IPS-18a (cell line): ENCODE data around the gene UNC13A.

Experiments
- H3K27ac ChIP-seq: one replicate; pipeline ENCODE4 v1.5.1; 2013; ENCODE audit warnings: low read length
- H3K27me3 ChIP-seq: one replicate; pipeline ENCODE4 v1.6.1; 2013; ENCODE audit warnings: mild to moderate bottlenecking, low read length; ENCODE audit not compliant: control insufficient read depth, insufficient read depth
- H3K36me3 ChIP-seq: one replicate; pipeline ENCODE4 v1.6.1; 2013; ENCODE audit warnings: low read depth, low read length; ENCODE audit not compliant: control insufficient read depth
- H3K4me1 ChIP-seq: one replicate; pipeline ENCODE4 v1.6.1; 2013; ENCODE audit warnings: low read depth, low read length; ENCODE audit not compliant: control insufficient read depth
- H3K4me3 ChIP-seq: one replicate; pipeline ENCODE4 v1.5.1; 2013; ENCODE audit warnings: low read length
- H3K9ac ChIP-seq: one replicate; pipeline ENCODE4 v1.6.1; 2013; ENCODE audit warnings: mild to moderate bottlenecking, low read length, moderate library complexity
- H3K9me3 ChIP-seq: one replicate; pipeline ENCODE4 v1.6.1; 2013; ENCODE audit warnings: low read depth, low read length; ENCODE audit not compliant: control insufficient read depth

The UNC13A gene

DNA sequence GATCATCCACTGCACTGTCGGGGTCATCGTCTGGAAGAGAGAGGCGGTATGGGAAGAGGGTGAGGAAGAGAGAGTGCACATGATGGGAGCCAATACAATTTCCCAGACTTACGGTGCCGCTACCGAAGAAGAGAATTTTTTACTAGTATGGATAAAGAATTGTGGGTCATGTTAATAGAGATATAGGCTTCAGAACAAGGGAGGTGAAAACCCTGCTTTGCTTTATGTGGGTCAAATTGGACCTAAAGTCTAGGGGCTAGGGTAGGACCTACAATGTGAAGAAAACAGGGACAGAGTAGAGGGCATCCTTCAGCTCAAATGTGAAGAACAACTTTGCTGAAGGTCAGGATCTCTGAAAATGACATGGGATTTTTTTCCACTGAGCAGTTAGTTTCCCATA is 29.9 kb downstream of the UNC13A start:
- H3K9ac ChIP-seq = no peak overlapping the region
- peaks cover 27% of the 10 kb centered on the region for H3K36me3 ChIP-seq
- H3K27ac ChIP-seq = no peak overlapping the region
- no peaks in the 10 kb centered on the region for H3K27me3 ChIP-seq
- no peak overlapping the region for H3K4me3 ChIP-seq
- no peaks in the 10 kb centered on the region for H3K4me1 ChIP-seq
- no peaks in the 10 kb centered on the region for H3K9me3 ChIP-seq

GRCh38 chr19:17656970-17657369 is 31.2 kb downstream of the UNC13A start:
- no peaks in the 10 kb centered on the region for H3K4me1 ChIP-seq
- H3K36me3 ChIP-seq = peaks cover 33% of the 10 kb centered on the region
- H3K9ac ChIP-seq = no peak overlapping the region
- no peak overlapping the region for H3K27ac ChIP-seq
- no peaks in the 10 kb centered on the region for H3K27me3 ChIP-seq
- no peaks in the 10 kb centered on the region for H3K9me3 ChIP-seq
- H3K4me3 ChIP-seq = no peak overlapping the region

- Histone ChIP-seq H3K27me3 (no peaks in the 10 kb centered on the region), H3K9me3 (no peaks in the 10 kb centered on the region), H3K9ac (no peak overlapping the region), H3K4me3 (no peak overlapping the region), H3K4me1 (no peaks in the 10 kb centered on the region), H3K27ac (no peak overlapping the region), H3K36me3 (peaks cover 33% of the 10 kb centered on the region)
Observed at GRCh38 chr19:17655751-17656472, 32.2 kb downstream of the UNC13A start.

DNA sequence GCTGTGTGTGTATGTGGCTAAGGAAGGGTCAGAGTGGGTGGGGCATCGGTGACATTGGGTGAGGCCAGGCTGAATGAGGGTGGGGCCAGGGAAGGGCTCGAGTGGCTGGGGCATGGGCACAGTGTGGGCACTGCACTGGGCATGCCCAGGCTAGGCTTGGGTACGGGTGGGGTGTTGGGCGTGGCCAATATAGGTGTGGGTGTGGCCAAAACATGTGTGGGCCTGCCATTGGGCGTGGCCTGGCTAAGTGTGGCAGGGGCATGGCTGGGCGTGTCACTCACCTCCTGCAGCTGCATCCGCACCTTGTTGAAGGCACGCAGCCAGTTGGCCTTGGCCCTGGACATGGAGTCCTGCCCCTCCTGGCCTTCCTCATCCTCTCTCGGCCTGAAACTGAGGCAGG is 33.2 kb downstream of the UNC13A start:
- Histone ChIP-seq H3K9me3 (no peaks in the 10 kb centered on the region), H3K36me3 (peaks cover 33% of the 10 kb centered on the region), H3K27ac (no peak overlapping the region)

DNA sequence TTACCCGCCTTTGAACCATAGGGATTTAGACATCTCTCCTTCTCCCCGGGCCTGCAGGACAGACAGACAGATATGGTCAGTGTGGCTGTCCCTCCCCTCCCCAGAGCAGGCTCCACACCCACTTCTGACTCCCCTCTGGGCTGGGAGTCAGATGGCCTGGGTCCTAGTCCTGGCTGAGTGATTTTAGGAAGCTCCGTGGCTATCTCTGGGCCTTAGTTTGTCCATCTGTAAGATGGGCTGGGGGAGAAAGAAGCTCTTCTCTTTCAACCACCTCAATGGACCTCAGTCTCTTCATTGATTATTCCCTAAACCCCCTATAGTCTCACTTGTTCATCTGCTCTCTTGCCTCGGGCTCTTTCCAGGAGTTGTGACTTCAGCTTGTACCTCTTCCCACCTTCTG is 35.5 kb downstream of the UNC13A start:
- peaks cover 25% of the 10 kb centered on the region for H3K36me3 ChIP-seq
- no peak overlapping the region for H3K9ac ChIP-seq
- no peaks in the 10 kb centered on the region for H3K9me3 ChIP-seq
- H3K27me3 ChIP-seq = no peaks in the 10 kb centered on the region
- H3K27ac ChIP-seq = no peak overlapping the region
- no peaks in the 10 kb centered on the region for H3K4me1 ChIP-seq
- H3K4me3 ChIP-seq = no peak overlapping the region

More for the DNA sequence above, 33.2 kb downstream of the UNC13A start:
- H3K4me1 ChIP-seq = no peaks in the 10 kb centered on the region
- no peak overlapping the region for H3K4me3 ChIP-seq
- H3K9ac ChIP-seq = no peak overlapping the region
- no peaks in the 10 kb centered on the region for H3K27me3 ChIP-seq

DNA sequence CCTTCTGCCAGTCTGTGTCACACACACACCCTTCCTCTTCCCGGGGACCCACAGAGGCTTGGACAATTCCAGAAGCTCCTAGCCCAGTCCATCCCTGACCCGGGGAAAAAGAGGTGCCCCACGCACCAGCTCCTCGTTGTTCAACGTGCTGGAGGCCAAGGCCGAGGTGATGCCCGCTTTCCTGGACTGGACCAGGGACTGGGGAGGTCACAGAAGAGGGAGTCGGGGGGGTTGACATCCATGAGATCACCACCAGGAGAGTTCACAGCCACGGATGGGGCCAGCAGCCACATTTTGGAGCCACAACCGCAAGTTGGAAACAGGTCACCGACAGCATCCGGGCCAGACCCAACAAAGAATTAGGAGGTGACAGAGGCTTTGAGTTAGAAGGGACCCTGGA is 39.4 kb downstream of the UNC13A start:
- Histone ChIP-seq H3K4me3 (no peak overlapping the region), H3K27me3 (no peaks in the 10 kb centered on the region), H3K9ac (no peak overlapping the region), H3K4me1 (no peaks in the 10 kb centered on the region), H3K9me3 (no peaks in the 10 kb centered on the region), H3K27ac (no peak overlapping the region), H3K36me3 (peaks cover 22% of the 10 kb centered on the region)

DNA sequence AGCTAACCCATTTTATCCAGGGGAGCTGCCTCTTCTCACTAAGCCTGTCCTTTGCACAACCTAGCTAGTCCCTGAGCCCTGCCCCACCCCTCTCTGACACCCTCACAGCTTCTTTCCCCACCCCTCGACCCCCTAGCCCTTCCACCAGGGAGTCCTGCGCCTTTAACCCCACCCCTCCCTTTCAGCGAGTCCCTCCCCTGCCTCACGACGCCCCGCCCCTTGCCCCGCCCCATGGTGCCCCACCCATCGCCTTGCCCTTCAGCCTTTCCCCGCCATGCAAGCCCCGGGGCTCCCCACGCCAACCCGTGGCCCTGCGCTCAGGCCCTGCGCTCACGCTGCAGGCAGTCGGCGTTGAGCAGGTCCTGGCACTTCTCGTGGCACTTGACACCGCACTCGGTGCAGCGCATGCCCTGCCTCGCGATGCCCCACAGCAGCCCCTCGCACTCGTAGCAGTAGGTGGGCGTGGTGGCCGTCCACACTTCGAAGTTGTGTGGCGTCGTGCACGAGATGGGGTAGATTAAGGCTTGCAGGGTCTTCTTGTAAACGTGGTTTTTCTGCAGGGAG is 40.0 kb downstream of the UNC13A start:
- no peak overlapping the region for H3K9ac ChIP-seq
- no peaks in the 10 kb centered on the region for H3K9me3 ChIP-seq
- peaks cover 24% of the 10 kb centered on the region for H3K36me3 ChIP-seq
- H3K27me3 ChIP-seq = no peaks in the 10 kb centered on the region
- H3K27ac ChIP-seq = no peak overlapping the region
- no peak overlapping the region for H3K4me3 ChIP-seq
- H3K4me1 ChIP-seq = no peaks in the 10 kb centered on the region

- Histone ChIP-seq H3K9me3 (no peaks in the 10 kb centered on the region), H3K9ac (no peak overlapping the region)
Observed at GRCh38 chr19:17647071-17648020, 40.8 kb downstream of the UNC13A start.

DNA sequence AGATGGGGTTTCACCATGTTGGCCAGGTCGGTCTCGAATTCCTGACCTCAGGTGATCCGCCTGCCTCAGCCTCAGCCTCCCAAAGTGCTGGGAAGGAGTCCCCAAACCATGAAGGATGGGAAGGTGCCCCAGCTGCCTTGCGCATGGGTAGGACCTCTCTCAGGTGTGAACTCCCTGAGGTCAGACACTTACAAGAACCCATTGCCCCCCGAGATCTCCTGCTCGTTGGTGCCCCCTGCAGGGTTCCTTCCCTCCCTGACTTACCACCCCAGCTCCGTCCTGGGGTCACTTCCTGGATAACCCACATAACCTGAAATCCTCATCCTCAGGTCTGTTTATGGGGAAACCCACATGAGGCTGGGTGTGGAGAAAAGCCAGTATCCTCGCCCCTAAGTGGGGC is 41.7 kb downstream of the UNC13A start:
- H3K27ac ChIP-seq = no peak overlapping the region
- H3K9me3 ChIP-seq = no peaks in the 10 kb centered on the region
- peaks cover 32% of the 10 kb centered on the region for H3K36me3 ChIP-seq

More at GRCh38 chr19:17647071-17648020, 40.8 kb downstream of the UNC13A start:
- no peak overlapping the region for H3K4me3 ChIP-seq
- H3K36me3 ChIP-seq = peaks cover 25% of the 10 kb centered on the region
- H3K27ac ChIP-seq = no peak overlapping the region
- H3K27me3 ChIP-seq = no peaks in the 10 kb centered on the region
- no peaks in the 10 kb centered on the region for H3K4me1 ChIP-seq

GRCh38 chr19:17645339-17645963 is 42.7 kb downstream of the UNC13A start:
- H3K27ac ChIP-seq = no peak overlapping the region
- no peaks in the 10 kb centered on the region for H3K4me1 ChIP-seq
- no peak overlapping the region for H3K9ac ChIP-seq
- H3K36me3 ChIP-seq = peaks cover 42% of the 10 kb centered on the region
- no peak overlapping the region for H3K4me3 ChIP-seq
- H3K27me3 ChIP-seq = no peaks in the 10 kb centered on the region
- no peaks in the 10 kb centered on the region for H3K9me3 ChIP-seq

More for the DNA sequence above, 41.7 kb downstream of the UNC13A start:
- no peak overlapping the region for H3K9ac ChIP-seq
- no peaks in the 10 kb centered on the region for H3K4me1 ChIP-seq
- H3K4me3 ChIP-seq = no peak overlapping the region
- H3K27me3 ChIP-seq = no peaks in the 10 kb centered on the region

GRCh38 chr19:17642656-17643055 is 45.5 kb downstream of the UNC13A start:
- H3K9ac ChIP-seq = no peak overlapping the region
- no peaks in the 10 kb centered on the region for H3K9me3 ChIP-seq
- no peaks in the 10 kb centered on the region for H3K4me1 ChIP-seq
- no peak overlapping the region for H3K4me3 ChIP-seq
- no peaks in the 10 kb centered on the region for H3K27me3 ChIP-seq
- peaks cover 58% of the 10 kb centered on the region for H3K36me3 ChIP-seq
- no peak overlapping the region for H3K27ac ChIP-seq
